ENCODE measurements around the gene TOM1L1. TPM values are rescaled to one million over a fixed set of nuclear protein-coding genes. Genes with fewer than 3 reads are reported as not detected.
A peak's percentile ranks its signal among the peaks of the same experiment; 100 is the strongest.

Gene TOM1L1
- total and polyA plus RNA-seq, 7 donors, result 23.0 to 61.7 (median 30.5) TPM

- peaks cover 3 to 19% (median 16%) of the 10 kb centered on the region in 4 donors for H3K4me1 ChIP-seq
- intact Hi-C loops (cut with DNase I), result loop anchor here (2.0 kb wide), 1 partner anchor 69 kb away; the partner anchor contains the start of genes COX11 and STXBP4
- WGBS, 2 donors, result 9 to 13% methylated on average over 18 of the region's 18 CpGs
- peak overlapping the region; percentile 57 to 65 (median 61) for H3K4me3 ChIP-seq
- no peaks in the 10 kb centered on the region for H3K27me3 ChIP-seq
- no peaks in the 10 kb centered on the region for H3K36me3 ChIP-seq
- DNase-seq, result no peak
- no peaks in the 10 kb centered on the region for H3K9me3 ChIP-seq
- TF ChIP-seq POLR2A (IDR thresholded peaks at IDR 0.05) (no peak), EP300 (IDR thresholded peaks at IDR 0.05) (no peak), CTCF (IDR thresholded peaks at IDR 0.05) (no peak), POLR2AphosphoS5 (IDR thresholded peaks at IDR 0.05) (no peak)
- H3K27ac ChIP-seq, result peak overlapping the region in 1 of 4 donors; percentile 68
Observed at GRCh38 chr17:54899721-54900456, 763 bp upstream of the TOM1L1 start.

- intact Hi-C loops (cut with DNase I), result loop anchor here (2.0 kb wide), 1 partner anchor 67 kb away; the partner anchor contains the start of genes COX11 and STXBP4
- no peaks in the 10 kb centered on the region for H3K9me3 ChIP-seq
- no peak for DNase-seq
- H3K27ac ChIP-seq, result peak overlapping the region; percentile 38 to 68 (median 55)
- peaks cover 0 to 19% (median 16%) of the 10 kb centered on the region in 4 donors for H3K4me1 ChIP-seq
- no peaks in the 10 kb centered on the region for H3K27me3 ChIP-seq
- no peak for TF ChIP-seq POLR2AphosphoS5 (IDR thresholded peaks at IDR 0.05)
- no peak for TF ChIP-seq EP300 (IDR thresholded peaks at IDR 0.05)
- peak overlapping the region; percentile 57 to 65 (median 61) for H3K4me3 ChIP-seq
- WGBS, 2 donors, result 18 to 52% methylated on average over 9 of the region's 9 CpGs
- no peaks in the 10 kb centered on the region for H3K36me3 ChIP-seq
Observed at GRCh38 chr17:54901230-54901822, 674 bp downstream of the TOM1L1 start.

GRCh38 chr17:54902017-54902416 lies 1.4 kb downstream of the TOM1L1 start:
- Histone ChIP-seq H3K36me3 (no peaks in the 10 kb centered on the region), H3K4me1 (peaks cover 0 to 19% (median 16%) of the 10 kb centered on the region in 4 donors), H3K9me3 (no peaks in the 10 kb centered on the region), H3K27me3 (no peaks in the 10 kb centered on the region), H3K4me3 (no peak overlapping the region), H3K27ac (peak overlapping the region in 1 of 4 donors; percentile 1)
- 90 to 95% methylated on average over 9 of the region's 9 CpGs for WGBS, 2 donors
- intact Hi-C loops (cut with DNase I), result no loop called here
- DNase-seq, result no peak
- no peak for TF ChIP-seq EP300 (IDR thresholded peaks at IDR 0.05)
- TF ChIP-seq POLR2AphosphoS5 (IDR thresholded peaks at IDR 0.05), result no peak
- no peak for TF ChIP-seq CTCF (IDR thresholded peaks at IDR 0.05)
- no peak for TF ChIP-seq POLR2A (IDR thresholded peaks at IDR 0.05)

- Histone ChIP-seq H3K4me1 (peaks cover 0 to 19% (median 16%) of the 10 kb centered on the region in 4 donors), H3K9me3 (no peaks in the 10 kb centered on the region), H3K36me3 (peaks cover 0 to 6% (median 0%) of the 10 kb centered on the region in 4 donors), H3K27me3 (no peaks in the 10 kb centered on the region), H3K4me3 (no peak overlapping the region), H3K27ac (no peak overlapping the region)
- 86 to 92% methylated on average over 5 of the region's 5 CpGs for WGBS, 2 donors
- no peak for TF ChIP-seq CTCF (IDR thresholded peaks at IDR 0.05)
- TF ChIP-seq EP300 (IDR thresholded peaks at IDR 0.05), result no peak
- TF ChIP-seq POLR2AphosphoS5 (IDR thresholded peaks at IDR 0.05), result no peak
- TF ChIP-seq POLR2A (IDR thresholded peaks at IDR 0.05), result no peak
- intact Hi-C loops (cut with DNase I), result no loop called here
- DNase-seq, result no peak
Observed at GRCh38 chr17:54902611-54903010, 2.0 kb downstream of the TOM1L1 start.

- 16 to 42% methylated on average over 1 of the region's 1 CpG for WGBS, 2 donors
- peaks cover 0 to 19% (median 16%) of the 10 kb centered on the region in 4 donors for H3K4me1 ChIP-seq
- no peaks in the 10 kb centered on the region for H3K9me3 ChIP-seq
- H3K4me3 ChIP-seq, result no peak overlapping the region
- H3K36me3 ChIP-seq, result peaks cover 0 to 12% (median 0%) of the 10 kb centered on the region in 4 donors
- TF ChIP-seq EP300 (IDR thresholded peaks at IDR 0.05), result no peak
- no peak for TF ChIP-seq POLR2AphosphoS5 (IDR thresholded peaks at IDR 0.05)
- TF ChIP-seq CTCF (IDR thresholded peaks at IDR 0.05), result no peak
- no peak for TF ChIP-seq POLR2A (IDR thresholded peaks at IDR 0.05)
- H3K27ac ChIP-seq, result no peak overlapping the region
- no peak for DNase-seq
- intact Hi-C loops (cut with DNase I), result no loop called here
- H3K27me3 ChIP-seq, result no peaks in the 10 kb centered on the region
Observed at GRCh38 chr17:54903375-54903774, 2.7 kb downstream of the TOM1L1 start.

Data from sigmoid colon (tissue), 7 donors.